ENCODE data around the gene ANKIB1.

Gene ANKIB1

GRCh38 chr7:92275327-92275726 lies 29.6 kb downstream of the ANKIB1 start:
- no peak for DNase-seq

- DNase-seq = no peak
Measured at GRCh38 chr7:92276460-92276864, 30.7 kb downstream of the ANKIB1 start.

GRCh38 chr7:92279396-92280031 lies 33.7 kb downstream of the ANKIB1 start:
- no peak for DNase-seq

- DNase-seq = no peak
Measured at GRCh38 chr7:92281031-92281430, 35.3 kb downstream of the ANKIB1 start.

GRCh38 chr7:92282221-92282814 lies 36.5 kb downstream of the ANKIB1 start:
- DNase-seq = no peak

GRCh38 chr7:92282930-92283329 lies 37.2 kb downstream of the ANKIB1 start:
- no peak for DNase-seq

GRCh38 chr7:92289321-92289720 lies 43.5 kb downstream of the ANKIB1 start:
- no peak for DNase-seq

- DNase-seq = no peak
Measured at GRCh38 chr7:92292981-92293380, 47.2 kb downstream of the ANKIB1 start.

- no peak for DNase-seq
Measured at GRCh38 chr7:92293896-92294590, 48.3 kb downstream of the ANKIB1 start.

- DNase-seq = peak; percentile 6
Measured at GRCh38 chr7:92295391-92295790, 49.6 kb downstream of the ANKIB1 start.

- no peak for DNase-seq
Measured at GRCh38 chr7:92296235-92296634, 50.5 kb downstream of the ANKIB1 start.

- no peak for DNase-seq
Measured at GRCh38 chr7:92296880-92297445, 51.2 kb downstream of the ANKIB1 start.

GRCh38 chr7:92297736-92298135 lies 52.0 kb downstream of the ANKIB1 start:
- no peak for DNase-seq

- DNase-seq = no peak
Measured at GRCh38 chr7:92303761-92304160, 58.0 kb downstream of the ANKIB1 start.

GRCh38 chr7:92304406-92304893 lies 58.7 kb downstream of the ANKIB1 start:
- no peak for DNase-seq

- peak; percentile 6 for DNase-seq
Measured at GRCh38 chr7:92306153-92306552, 60.4 kb downstream of the ANKIB1 start.

- no peak for DNase-seq
Measured at GRCh38 chr7:92313055-92313454, 67.3 kb downstream of the ANKIB1 start.

GRCh38 chr7:92319243-92319642 lies 73.5 kb downstream of the ANKIB1 start:
- DNase-seq = no peak

- no peak for DNase-seq
Measured at GRCh38 chr7:92325173-92325572, 79.4 kb downstream of the ANKIB1 start.

- DNase-seq = no peak
Measured at GRCh38 chr7:92325858-92326257, 80.1 kb downstream of the ANKIB1 start.

GRCh38 chr7:92330835-92331438 lies 85.2 kb downstream of the ANKIB1 start:
- DNase-seq = no peak

- no peak for DNase-seq
Measured at GRCh38 chr7:92331508-92331907, 85.7 kb downstream of the ANKIB1 start.

GRCh38 chr7:92332782-92333181 lies 87.0 kb downstream of the ANKIB1 start:
- DNase-seq = no peak

All from fibroblast of skin of right biceps (primary cell).